ENCODE data around the gene CALHM5. TPM values are rescaled to one million over a fixed set of nuclear protein-coding genes. Genes with fewer than 3 reads are reported as not detected.

The CALHM5 gene
- total and polyA plus RNA-seq, 11 donors: 0.76 to 3.0 (median 1.8) TPM

GRCh38 chr6:116482780-116483179 is 28.7 kb upstream of the CALHM5 start:
- Histone ChIP-seq H3K4me3 (no peak overlapping the region), H3K36me3 (no peaks in the 10 kb centered on the region), H3K4me1 (no peaks in the 10 kb centered on the region), H3K27ac (no peak overlapping the region), H3K9me3 (no peaks in the 10 kb centered on the region), H3K27me3 (peaks cover 0 to 9% (median 0%) of the 10 kb centered on the region in 9 donors)
- DNase-seq (no peak), ATAC-seq (no peak)
- TF ChIP-seq POLR2A (IDR thresholded peaks at IDR 0.05): no peak
- no peak for TF ChIP-seq CTCF (IDR thresholded peaks at IDR 0.05)
- intact Hi-C loops (cut with DNase I): no loop called here
- WGBS, 4 donors: 70 to 82% (median 73%) methylated on average over 1 of the region's 1 CpG

- DNase-seq: no peak
- H3K9me3 ChIP-seq: peaks cover 0 to 2% (median 0%) of the 10 kb centered on the region in 12 donors
- intact Hi-C loops (cut with DNase I): no loop called here
- no peak for ATAC-seq
- no peaks in the 10 kb centered on the region for H3K36me3 ChIP-seq
- TF ChIP-seq POLR2A (IDR thresholded peaks at IDR 0.05) (no peak), CTCF (IDR thresholded peaks at IDR 0.05) (no peak)
- no peaks in the 10 kb centered on the region for H3K4me1 ChIP-seq
- H3K27ac ChIP-seq: no peak overlapping the region
- WGBS, 4 donors: 83 to 90% (median 84%) methylated on average over 2 of the region's 2 CpGs
- no peak overlapping the region for H3K4me3 ChIP-seq
- H3K27me3 ChIP-seq: peaks cover 0 to 9% (median 0%) of the 10 kb centered on the region in 9 donors
Measured at GRCh38 chr6:116483616-116484015, 27.8 kb upstream of the CALHM5 start.

GRCh38 chr6:116485559-116486184 is 25.8 kb upstream of the CALHM5 start:
- no peak for TF ChIP-seq CTCF (IDR thresholded peaks at IDR 0.05)
- no peak for TF ChIP-seq POLR2A (IDR thresholded peaks at IDR 0.05)
- H3K4me1 ChIP-seq: no peaks in the 10 kb centered on the region
- intact Hi-C loops (cut with DNase I): no loop called here
- ATAC-seq (no peak), DNase-seq (no peak)
- no peak overlapping the region for H3K27ac ChIP-seq
- H3K4me3 ChIP-seq: no peak overlapping the region
- H3K27me3 ChIP-seq: peaks cover 0 to 6% (median 0%) of the 10 kb centered on the region in 9 donors
- peaks cover 0 to 5% (median 0%) of the 10 kb centered on the region in 12 donors for H3K9me3 ChIP-seq
- H3K36me3 ChIP-seq: no peaks in the 10 kb centered on the region
- WGBS, 4 donors: 54 to 66% (median 64%) methylated on average over 5 of the region's 5 CpGs

- Histone ChIP-seq H3K9me3 (peaks cover 0 to 15% (median 0%) of the 10 kb centered on the region in 12 donors), H3K36me3 (no peaks in the 10 kb centered on the region), H3K27ac (no peak overlapping the region), H3K4me3 (no peak overlapping the region), H3K4me1 (no peaks in the 10 kb centered on the region), H3K27me3 (peaks cover 0 to 6% (median 0%) of the 10 kb centered on the region in 9 donors)
- WGBS, 4 donors: 88 to 92% (median 91%) methylated on average over 1 of the region's 1 CpG
- TF ChIP-seq POLR2A (IDR thresholded peaks at IDR 0.05): no peak
- TF ChIP-seq CTCF (IDR thresholded peaks at IDR 0.05): no peak
- no peak for ATAC-seq
- intact Hi-C loops (cut with DNase I): no loop called here
- DNase-seq: no peak
Measured at GRCh38 chr6:116491610-116492330, 19.7 kb upstream of the CALHM5 start.
